Lower leg skin (tissue), 4 donors: ENCODE measurements around the gene STK10. TPM values are rescaled to one million over a fixed set of nuclear protein-coding genes. Genes with fewer than 3 reads are reported as not detected.
A peak's percentile ranks its signal among the peaks of the same experiment; 100 is the strongest.

Experiments
- DNase-seq, 2 donors: peaks; one replicate each; pipeline ENCODE4 v3.0.0-alpha.2; 2019; ENCODE audit warnings: low spot score in 2 of 2
- H3K4me3 ChIP-seq: fragments of 200-600 bp; sonication (generic); 2 replicates; pipeline ENCODE4 v1.5.1; 2017; ENCODE audit warnings: mild to moderate bottlenecking, low read depth; ENCODE audit not compliant: poor library complexity, severe bottlenecking
- POLR2A ChIP-seq, 2 donors: fragments of 450-650 bp; IDR thresholded peaks; one replicate each; pipeline ENCODE4 v1.6.1; 2016 to 2017; ENCODE audit warnings: antibody characterized with exemption in 2 of 2, mild to moderate bottlenecking in 1 of 2, moderate library complexity in 1 of 2
- WGBS, 2 donors: methylation state at CpG; one replicate each; pipeline ENCODE4 v1.1.5; 2018; 5-methylcytosine and 5-hydroxymethylcytosine counted together
- intact Hi-C: fragments of 100-400 bp; cut with DNase I; formaldehyde crosslinking; loops from one replicate; pipeline ENCODE4 v1.15.0; 2023; ENCODE audit warnings: low total_unique reads
- total RNA-seq, 4 donors: library from RNA; depleted of rRNA; stranded (reverse); fragments of >200 nt; gene quantifications; one replicate each; pipeline ENCODE4 v1.1.0, GENCODE V29; 2016
- TF ChIP-seq, protein P1 (sequence below), 3 donors: fragments of 450-650 bp; IDR thresholded peaks; one replicate each; pipeline ENCODE4 v1.5.1; 2016; ENCODE audit warnings: antibody characterized with exemption in 3 of 3, mild to moderate bottlenecking in 3 of 3, moderate library complexity in 2 of 3

The STK10 gene
- total RNA-seq, 4 donors from 2014 or later, result 34.4 to 59.8 (median 40.7) TPM

DNA sequence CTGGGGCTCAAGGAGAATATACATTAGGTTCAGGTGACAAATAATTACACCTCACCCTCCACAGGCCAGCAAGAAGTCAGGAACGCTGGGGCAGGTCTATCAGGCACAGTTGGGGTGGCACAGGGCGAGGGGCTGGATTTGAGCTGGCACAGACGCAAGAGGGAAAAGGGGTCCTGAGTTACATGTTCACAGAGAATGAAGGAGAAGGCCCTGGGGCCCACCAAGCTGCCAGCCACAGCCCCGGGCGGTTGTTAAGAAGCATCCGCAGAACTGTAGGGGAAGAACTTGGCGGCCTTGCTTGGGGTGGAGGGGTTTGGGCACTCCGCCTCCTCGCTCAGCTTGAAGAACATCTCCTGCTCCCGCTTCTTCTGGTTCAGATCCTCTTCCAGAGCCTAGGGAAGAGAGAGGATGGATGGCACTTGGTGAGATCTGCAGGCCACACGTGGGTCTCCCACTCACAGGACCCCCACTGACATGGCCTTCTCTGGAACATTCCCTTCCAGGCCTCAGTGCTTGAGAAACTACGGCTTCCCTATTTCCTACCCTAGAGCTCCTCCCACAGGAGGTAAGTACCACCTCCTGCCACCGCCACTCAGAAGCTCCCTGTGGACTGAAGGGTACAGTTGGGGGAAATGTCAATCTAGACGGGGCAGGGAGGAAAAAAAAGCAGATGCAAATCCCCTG lies 143.3 kb downstream of the STK10 start:
- TF ChIP-seq, protein P1, sequence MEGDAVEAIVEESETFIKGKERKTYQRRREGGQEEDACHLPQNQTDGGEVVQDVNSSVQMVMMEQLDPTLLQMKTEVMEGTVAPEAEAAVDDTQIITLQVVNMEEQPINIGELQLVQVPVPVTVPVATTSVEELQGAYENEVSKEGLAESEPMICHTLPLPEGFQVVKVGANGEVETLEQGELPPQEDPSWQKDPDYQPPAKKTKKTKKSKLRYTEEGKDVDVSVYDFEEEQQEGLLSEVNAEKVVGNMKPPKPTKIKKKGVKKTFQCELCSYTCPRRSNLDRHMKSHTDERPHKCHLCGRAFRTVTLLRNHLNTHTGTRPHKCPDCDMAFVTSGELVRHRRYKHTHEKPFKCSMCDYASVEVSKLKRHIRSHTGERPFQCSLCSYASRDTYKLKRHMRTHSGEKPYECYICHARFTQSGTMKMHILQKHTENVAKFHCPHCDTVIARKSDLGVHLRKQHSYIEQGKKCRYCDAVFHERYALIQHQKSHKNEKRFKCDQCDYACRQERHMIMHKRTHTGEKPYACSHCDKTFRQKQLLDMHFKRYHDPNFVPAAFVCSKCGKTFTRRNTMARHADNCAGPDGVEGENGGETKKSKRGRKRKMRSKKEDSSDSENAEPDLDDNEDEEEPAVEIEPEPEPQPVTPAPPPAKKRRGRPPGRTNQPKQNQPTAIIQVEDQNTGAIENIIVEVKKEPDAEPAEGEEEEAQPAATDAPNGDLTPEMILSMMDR (IDR thresholded peaks at IDR 0.05), result no peak
- TF ChIP-seq POLR2A (IDR thresholded peaks at IDR 0.05), result no peak
- 88 to 90% methylated on average over 14 of the region's 14 CpGs for WGBS, 2 donors
- H3K4me3 ChIP-seq, result no peak overlapping the region
- DNase-seq, result peak in 1 of 2 donors; percentile 67
- intact Hi-C loops, result no loop called here

DNA sequence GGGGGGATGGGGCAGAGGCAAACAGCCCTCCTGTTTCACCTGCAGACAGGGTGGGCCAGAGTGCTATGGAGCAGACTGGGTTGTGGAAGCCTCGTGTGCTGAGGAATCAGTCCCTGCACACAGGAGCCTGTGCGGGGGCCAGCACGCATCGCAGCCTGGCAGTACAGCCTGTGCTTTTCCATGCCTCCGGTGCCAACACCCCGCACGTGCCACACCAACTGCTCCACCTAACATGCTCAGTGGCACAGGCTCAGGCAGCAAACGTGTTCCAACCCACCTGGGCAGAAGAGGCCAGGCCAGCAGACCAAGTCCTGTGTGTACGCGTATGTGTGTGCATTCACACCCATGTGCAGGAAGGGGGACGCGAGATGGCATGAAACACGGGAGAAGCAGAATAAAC lies 144.2 kb downstream of the STK10 start:
- intact Hi-C loops, result no loop called here
- DNase-seq, result peak in 1 of 2 donors; percentile 50
- no peak for TF ChIP-seq POLR2A (IDR thresholded peaks at IDR 0.05)
- TF ChIP-seq, protein P1 (IDR thresholded peaks at IDR 0.05), result no peak
- H3K4me3 ChIP-seq, result no peak overlapping the region
- 51 to 74% methylated on average over 13 of the region's 13 CpGs for WGBS, 2 donors

DNA sequence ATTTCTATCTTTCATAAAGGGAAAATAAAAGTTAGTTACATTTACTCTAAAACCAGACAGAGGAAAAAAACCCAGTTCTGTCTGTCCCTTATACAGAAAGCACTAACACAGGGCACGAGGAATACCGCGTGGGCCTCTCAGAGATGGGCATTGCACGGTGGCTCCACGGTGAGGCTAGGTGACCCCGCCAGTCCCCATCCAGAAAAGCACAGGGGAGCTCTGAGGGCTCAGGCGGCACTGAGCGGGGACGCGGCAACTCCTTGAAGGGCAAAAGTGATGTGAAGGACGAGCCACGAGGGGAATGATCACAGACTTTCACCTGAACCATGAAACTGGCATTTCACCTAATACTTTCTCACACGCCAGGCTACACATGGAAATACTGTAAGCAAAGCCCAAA lies 145.8 kb downstream of the STK10 start:
- H3K4me3 ChIP-seq, result no peak overlapping the region
- TF ChIP-seq POLR2A (IDR thresholded peaks at IDR 0.05), result no peak
- TF ChIP-seq, protein P1 (IDR thresholded peaks at IDR 0.05), result no peak
- 92 to 93% methylated on average over 13 of the region's 13 CpGs for WGBS, 2 donors
- no peak for DNase-seq
- intact Hi-C loops, result no loop called here

DNA sequence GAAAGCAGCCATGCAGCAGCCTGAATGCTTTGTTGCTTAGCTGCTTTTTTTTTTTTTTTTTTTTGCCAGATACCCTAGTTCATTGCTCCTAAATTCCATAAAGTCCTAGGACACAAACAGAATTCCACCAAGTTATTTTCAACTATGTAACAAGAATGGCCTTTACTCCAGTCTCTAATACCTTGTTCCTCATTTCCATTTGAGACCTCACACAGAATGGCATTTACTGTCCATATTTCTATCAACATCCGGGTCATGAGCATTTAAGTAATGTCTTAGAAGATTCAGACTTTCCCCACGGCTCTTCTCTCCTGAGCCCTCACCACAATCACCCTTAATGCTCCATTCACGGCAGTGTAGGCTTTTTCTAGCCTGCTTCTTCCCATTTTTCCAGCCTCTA lies 149.9 kb downstream of the STK10 start:
- TF ChIP-seq, protein P1 (IDR thresholded peaks at IDR 0.05), result no peak
- intact Hi-C loops, result no loop called here
- no peak for DNase-seq
- 92 to 95% methylated on average over 3 of the region's 3 CpGs for WGBS, 2 donors
- no peak overlapping the region for H3K4me3 ChIP-seq

DNA sequence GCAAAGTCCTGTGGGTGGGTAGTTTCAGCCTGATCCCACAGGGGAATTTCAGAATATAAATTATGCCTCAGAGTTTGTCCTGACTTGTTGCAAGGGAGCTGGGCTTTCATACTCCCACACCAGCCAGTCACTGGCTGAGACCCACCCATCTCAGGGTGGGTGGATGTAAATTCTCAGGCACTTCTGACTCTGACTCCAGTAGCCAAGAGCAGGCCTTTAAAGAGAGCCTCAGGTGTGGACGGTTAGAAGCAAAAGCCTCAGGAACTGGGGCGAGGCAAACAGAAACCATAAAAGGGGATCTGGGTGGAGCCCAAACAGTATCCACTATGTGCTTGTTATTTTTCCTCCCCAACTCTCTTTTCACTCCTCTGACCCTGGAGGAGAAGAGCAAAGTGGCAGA lies 153.0 kb downstream of the STK10 start:
- TF ChIP-seq, protein P1 (IDR thresholded peaks at IDR 0.05), result no peak
- no peak for TF ChIP-seq POLR2A (IDR thresholded peaks at IDR 0.05)
- intact Hi-C loops, result no loop called here
- H3K4me3 ChIP-seq, result no peak overlapping the region
- WGBS, 2 donors, result 37 to 39% methylated on average over 2 of the region's 2 CpGs
- DNase-seq, result no peak
